HepG2 (cell line): ENCODE measurements around the gene BPGM. TPM values are rescaled to one million over a fixed set of nuclear protein-coding genes. Genes with fewer than 3 reads are reported as not detected.
A peak's percentile ranks its signal among the peaks of the same experiment; 100 is the strongest.

Experiments
- ATAC-seq: fragments of 200-7000 bp; cut with Tn5 transposase; 3 replicates; pipeline ENCODE4 v1.9.1; 2020; ENCODE audit warnings: mild to moderate bottlenecking, moderate library complexity
- BruUV-seq: library from RNA; stranded (reverse); fragments of 400-500 nt; replicated peaks from 2 replicates; lab custom pipeline; 2021; lab: Mats Ljungman, UMichigan
- CTCF ChIA-PET: fragments of 300-600 bp; formaldehyde crosslinking; extraction: SDS; loops from one replicate; lab custom pipeline; 2021; ENCODE audit warnings: low total read pairs, inconsistent platforms, low intra/inter-chr PET ratio; lab: Yijun Ruan, JAX
- POLR2A ChIA-PET: fragments of 350-600 bp; sonication (Branson Sonifier 250); formaldehyde crosslinking; loops from one replicate; lab custom pipeline; 2020; ENCODE audit warnings: antibody characterized with exemption, inconsistent platforms; lab: Yijun Ruan, JAX
- DNase-seq: peaks from one replicate; pipeline ENCODE4 v3.0.0-alpha.2; 2015; ENCODE audit warnings: low spot score
- FAIRE-seq: peaks from 3 replicates; lab custom pipeline; 2011; peaks lifted over from hg19 to GRCh38; lab: Jason Lieb, UNC
- H2AFZ ChIP-seq: one replicate; pipeline ENCODE4 v1.6.1; 2011; ENCODE audit warnings: low read length, inconsistent platforms
- H3K27ac ChIP-seq: fragments of 300-600 bp; 3 replicates; pipeline ENCODE4 v1.8.0; 2011; ENCODE audit warnings: mixed run types, mild to moderate bottlenecking, mixed read lengths, low read length, inconsistent platforms; ENCODE audit not compliant: insufficient read depth; ENCODE audit errors: extremely low read length
- H3K27me3 ChIP-seq, 2 experiments: fragments of 200-600 bp in 1 of 2; 2 replicates in 1 of 2; 3 replicates in 1 of 2; pipeline versions ENCODE4 v1.6.0 to v1.8.0; 2011; ENCODE audit warnings: low read length in 2 of 2, mild to moderate bottlenecking in 2 of 2, moderate library complexity in 2 of 2, inconsistent platforms in 1 of 2; ENCODE audit not compliant: insufficient read depth in 2 of 2, control insufficient read depth in 1 of 2
- H3K36me3 ChIP-seq, 2 experiments: fragments of 200-600 bp in 1 of 2; replicated peaks in 1 of 2; 2 replicates in 1 of 2; 3 replicates in 1 of 2; pipeline versions ENCODE4 v1.5.1 to v1.8.0; 2011; ENCODE audit warnings: low read length in 2 of 2, inconsistent platforms in 1 of 2; ENCODE audit not compliant: insufficient read depth in 2 of 2, control insufficient read depth in 1 of 2
- H3K4me1 ChIP-seq: 2 replicates; pipeline ENCODE4 v1.5.1; 2012; ENCODE audit warnings: low read length, inconsistent platforms; ENCODE audit not compliant: insufficient read depth
- H3K4me2 ChIP-seq: 2 replicates; pipeline ENCODE4 v1.6.0; 2011; ENCODE audit warnings: low read depth, low read length, inconsistent platforms
- H3K4me3 ChIP-seq, 3 experiments: fragments of 200-600 bp in 1 of 3; sonication (generic), shearing (Covaris generic) in 1 of 3; replicated peaks in 1 of 3; 2 replicates each; pipeline ENCODE4 v1.5.1; 2011 to 2016; ENCODE audit warnings: low read length in 3 of 3, inconsistent platforms in 2 of 3, low read depth in 2 of 3, mild to moderate bottlenecking in 2 of 3, control low read depth in 1 of 3, mixed read lengths in 1 of 3; ENCODE audit not compliant: insufficient read depth in 1 of 3
- H3K79me2 ChIP-seq: one replicate; pipeline ENCODE4 v1.6.1; 2011; ENCODE audit warnings: low read length, inconsistent platforms; ENCODE audit not compliant: insufficient read depth
- H3K9ac ChIP-seq: 2 replicates; pipeline ENCODE4 v1.6.0; 2011; ENCODE audit warnings: mild to moderate bottlenecking, low read depth, low read length, inconsistent platforms; ENCODE audit not compliant: insufficient read depth
- H3K9me3 ChIP-seq: 2 replicates; pipeline ENCODE4 v1.5.1; 2012; ENCODE audit warnings: mild to moderate bottlenecking, low read length
- H4K20me1 ChIP-seq: 2 replicates; pipeline ENCODE4 v1.6.0; 2011; ENCODE audit warnings: inconsistent platforms, mild to moderate bottlenecking, low read length, moderate library complexity; ENCODE audit not compliant: insufficient read depth
- CREM ChIP-seq, 2 experiments: sonication (generic) in 1 of 2; formaldehyde crosslinking in 1 of 2; IDR thresholded peaks; 2 replicates each; pipeline versions ENCODE4 v1.4.0 to v1.6.1; 2016 to 2020; ENCODE audit warnings: antibody characterized with exemption in 1 of 2, mild to moderate bottlenecking in 1 of 2, missing genetic modification reagents in 1 of 2
- FOXO1 ChIP-seq: sonication (generic); formaldehyde crosslinking; IDR thresholded peaks from 2 replicates; pipeline ENCODE4 v1.4.0; 2020; ENCODE audit warnings: missing genetic modification reagents
- KAT7 ChIP-seq: IDR thresholded peaks from 2 replicates; pipeline ENCODE4 v1.6.1; 2018; ENCODE audit warnings: borderline replicate concordance, missing compliant biosample characterization
- PTBP1 ChIP-seq: fragments of 200-400 bp; formaldehyde crosslinking; IDR thresholded peaks from 2 replicates; pipeline ENCODE4 v1.6.1; 2018; ENCODE audit warnings: low read length, low read depth; ENCODE audit not compliant: poor library complexity, severe bottlenecking
- RXRA ChIP-seq: sonication (generic); formaldehyde crosslinking; IDR thresholded peaks from 2 replicates; pipeline ENCODE4 v1.5.1; 2020; ENCODE audit warnings: missing genetic modification reagents
- SMC3 ChIP-seq: IDR thresholded peaks from 2 replicates; pipeline ENCODE4 v1.6.1; 2011; ENCODE audit warnings: low read length, improper control_type of control experiment
- SP140L ChIP-seq: sonication (generic); formaldehyde crosslinking; IDR thresholded peaks from 2 replicates; pipeline ENCODE4 v1.4.0; 2020; ENCODE audit warnings: missing genetic modification reagents, borderline replicate concordance
- STAG1 ChIP-seq: sonication (generic); formaldehyde crosslinking; IDR thresholded peaks from 2 replicates; pipeline ENCODE4 v1.4.0; 2020; ENCODE audit warnings: missing genetic modification reagents
- TOPORS ChIP-seq: sonication (generic); formaldehyde crosslinking; IDR thresholded peaks from 2 replicates; pipeline ENCODE4 v1.8.0; 2023; ENCODE audit warnings: mild to moderate bottlenecking, missing genetic modification reagents
- XRCC5 ChIP-seq: fragments of 200-400 bp; formaldehyde crosslinking; optimal IDR thresholded peaks from 2 replicates; pipeline ENCODE3; 2017; ENCODE audit warnings: mild to moderate bottlenecking, low read length
- ZFP62 ChIP-seq: sonication (generic); formaldehyde crosslinking; IDR thresholded peaks from 2 replicates; pipeline ENCODE4 v1.4.0; 2020; ENCODE audit warnings: missing genetic modification reagents
- ZKSCAN5 ChIP-seq: sonication (generic); formaldehyde crosslinking; IDR thresholded peaks from 2 replicates; pipeline ENCODE4 v1.5.1; 2020; ENCODE audit warnings: mild to moderate bottlenecking, missing genetic modification reagents
- ZKSCAN8 ChIP-seq: IDR thresholded peaks from 2 replicates; pipeline ENCODE4 v1.6.1; 2016; ENCODE audit warnings: borderline replicate concordance, missing genetic modification reagents, missing compliant biosample characterization
- ZNF101 ChIP-seq: sonication (generic); formaldehyde crosslinking; IDR thresholded peaks from 2 replicates; pipeline ENCODE4 v1.4.0; 2020; ENCODE audit warnings: mild to moderate bottlenecking, low read depth, missing genetic modification reagents, borderline replicate concordance
- ZNF256 ChIP-seq: sonication (generic); formaldehyde crosslinking; conservative IDR thresholded peaks from 2 replicates; pipeline ENCODE4 v1.4.0; 2020; ENCODE audit warnings: missing genetic modification reagents
- ZNF547 ChIP-seq: sonication (generic); formaldehyde crosslinking; IDR thresholded peaks from 2 replicates; pipeline ENCODE4 v1.5.1; 2020; ENCODE audit warnings: mild to moderate bottlenecking, missing genetic modification reagents
- WGBS: methylation state at CpG from one replicate; pipeline ENCODE4 v1.1.6; 2017; ENCODE audit warnings: low lambda C conversion rate; 5-methylcytosine and 5-hydroxymethylcytosine counted together
- in situ Hi-C: cut with HindIII; loops from 2 replicates; pipeline ENCODE4 v1.10.0; 2017; ENCODE audit warnings: low pct_unique_long_range_greater_than_20kb; ENCODE audit not compliant: extremely low pct_ligation_motif_present
- intact Hi-C: fragments of 100-400 bp; cut with micrococcal nuclease; formaldehyde crosslinking; loops from one replicate; pipeline ENCODE4 v1.10.0; 2022; ENCODE audit not compliant: unreplicated experiment
- polyA plus RNA-seq, 8 experiments: library from polyadenylated mRNA; depleted of rRNA in 3 of 8; stranded (reverse) in 7 of 8; unstranded in 1 of 8; fragments of >200 nt; fragmentation: Illumina TruSeq in 4 of 8; extraction: Trizol in 4 of 8; gene quantifications; 2 replicates each; pipeline versions ENCODE4 v1.2.1 to v1.2.3, GENCODE V29; 2011 to 2016; ENCODE audit warnings: low read depth in 4 of 8, missing spikeins in 1 of 8, mixed read lengths in 1 of 8; ENCODE audit not compliant: insufficient read depth in 1 of 8
- total RNA-seq, 5 experiments: library from RNA; depleted of rRNA; stranded (reverse); fragments of >200 nt; fragmentation: Illumina TruSeq; extraction: Trizol; gene quantifications; 2 replicates each; pipeline ENCODE4 v1.2.3, GENCODE V29; 2016; ENCODE audit warnings: low read depth in 1 of 5
- TF ChIP-seq, protein P1 (sequence below): IDR thresholded peaks from 2 replicates; pipeline ENCODE4 v1.6.1; 2016; ENCODE audit warnings: control low read depth
- TF ChIP-seq, protein P2 (sequence below): sonication (generic); formaldehyde crosslinking; IDR thresholded peaks from 2 replicates; pipeline ENCODE4 v1.5.0; 2020; ENCODE audit warnings: missing genetic modification reagents
- TF ChIP-seq, protein P3 (sequence below): sonication (generic); formaldehyde crosslinking; IDR thresholded peaks from 2 replicates; pipeline ENCODE4 v1.4.0; 2020; ENCODE audit warnings: low read depth, missing genetic modification reagents

BPGM gene
- total and polyA plus RNA-seq, 2 of the 13 experiments (the other 11 are each of a cell fraction or from before 2014, with no cell fraction given) = 4.0 to 7.5 TPM

DNA sequence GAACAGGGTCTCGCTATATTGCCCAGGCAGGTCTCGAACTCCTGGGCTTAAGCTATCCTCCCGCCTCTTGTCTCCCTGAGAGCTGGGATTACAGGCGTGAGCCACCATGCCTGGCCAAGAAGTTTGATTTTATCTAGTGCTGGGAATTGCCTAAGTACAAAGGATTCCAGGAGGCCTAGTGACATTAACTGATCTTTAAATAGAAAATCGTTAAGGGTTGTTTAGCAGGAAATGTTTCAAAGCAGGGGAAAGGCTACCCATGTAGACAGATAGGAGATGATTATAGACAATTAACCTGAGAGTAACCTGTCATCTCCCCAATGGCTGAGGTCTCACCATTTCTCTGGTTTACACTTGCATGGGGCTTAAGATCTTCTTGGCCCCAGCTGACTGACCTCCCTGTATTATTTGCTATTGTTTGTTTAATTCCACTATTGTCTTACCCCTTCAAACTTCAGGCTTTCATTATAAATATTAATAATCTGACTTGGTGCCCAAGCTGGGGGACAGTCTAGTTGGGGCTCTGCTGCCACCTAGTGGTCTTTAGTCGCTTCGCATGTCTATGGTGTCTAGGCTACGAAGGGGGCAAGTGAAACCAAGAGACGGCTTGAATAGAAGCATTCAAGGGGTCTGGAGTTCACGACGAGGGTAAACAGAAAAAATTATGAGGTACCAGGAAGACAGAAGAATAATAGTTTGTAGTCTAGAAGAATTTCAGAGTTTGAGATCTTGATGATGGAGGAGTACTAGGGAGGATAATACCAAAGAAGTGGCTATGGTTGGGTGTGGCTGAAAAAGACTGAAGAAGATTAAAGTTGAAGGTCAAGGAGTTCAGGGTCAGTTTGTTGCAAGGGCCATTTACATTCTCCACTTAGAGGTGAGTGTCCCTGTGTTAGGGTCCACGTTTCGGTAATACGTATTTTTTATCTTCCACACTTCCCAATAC lies 40.4 kb upstream of the BPGM start:
- Histone ChIP-seq H3K4me1 (peaks cover 29% of the 10 kb centered on the region), H3K9me3 (no peaks in the 10 kb centered on the region), H3K9ac (no peak overlapping the region), H3K27me3 (no peaks in the 10 kb centered on the region; a peak in 1 of 5 replicates), H3K4me2 (peak overlapping the region; percentile 21; the same call in 1 of the 2 replicates), H3K36me3 (no peaks in the 10 kb centered on the region), H3K27ac (no peak overlapping the region), H4K20me1 (no peaks in the 10 kb centered on the region), H3K4me3 (no peak overlapping the region), H2AFZ (no peak overlapping the region), H3K79me2 (no peaks in the 10 kb centered on the region)
- WGBS = 11% methylated on average over 14 of the region's 14 CpGs
- FAIRE-seq = peak; percentile 48
- in situ Hi-C loops (no loop called here), intact Hi-C loops (loop anchor here (1.0 to 5.0 kb wide), 5 partner anchors 54 to 244 kb away; no protein-coding TSS in a partner anchor)
- no TSS peak for BruUV-seq
- CTCF ChIA-PET = interaction anchor here (1.6 to 2.6 kb wide), 5 partner anchors 59 to 174 kb away, joined by 7 to 27 read pairs (median 10); no protein-coding TSS in a partner anchor
- peak; percentile 31 for DNase-seq
- POLR2A ChIA-PET = interaction anchor here (1.9 kb wide), 1 partner anchor 173 kb away, joined by 4 read pairs; no protein-coding TSS in a partner anchor
- peak; percentile 80 for ATAC-seq
- no peak for TF ChIP-seq ZNF547 (CRISPR knock-in tag)
- no peak for TF ChIP-seq TOPORS (CRISPR knock-in tag)
- no peak for TF ChIP-seq RXRA
- TF ChIP-seq, protein P1, sequence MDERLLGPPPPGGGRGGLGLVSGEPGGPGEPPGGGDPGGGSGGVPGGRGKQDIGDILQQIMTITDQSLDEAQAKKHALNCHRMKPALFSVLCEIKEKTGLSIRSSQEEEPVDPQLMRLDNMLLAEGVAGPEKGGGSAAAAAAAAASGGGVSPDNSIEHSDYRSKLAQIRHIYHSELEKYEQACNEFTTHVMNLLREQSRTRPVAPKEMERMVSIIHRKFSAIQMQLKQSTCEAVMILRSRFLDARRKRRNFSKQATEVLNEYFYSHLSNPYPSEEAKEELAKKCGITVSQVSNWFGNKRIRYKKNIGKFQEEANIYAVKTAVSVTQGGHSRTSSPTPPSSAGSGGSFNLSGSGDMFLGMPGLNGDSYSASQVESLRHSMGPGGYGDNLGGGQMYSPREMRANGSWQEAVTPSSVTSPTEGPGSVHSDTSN = no peak
- no peak for TF ChIP-seq ZKSCAN5 (CRISPR knock-in tag)
- TF ChIP-seq ZKSCAN8 (CRISPR knock-in tag) = no peak
- TF ChIP-seq STAG1 (CRISPR knock-in tag) = peak; percentile 81
- TF ChIP-seq CREM (IDR thresholded peaks at IDR 0.05) = no peak
- no peak for TF ChIP-seq CREM (CRISPR knock-in tag; IDR thresholded peaks at IDR 0.05)
- peak; percentile 71 for TF ChIP-seq SMC3
- TF ChIP-seq, protein P2, sequence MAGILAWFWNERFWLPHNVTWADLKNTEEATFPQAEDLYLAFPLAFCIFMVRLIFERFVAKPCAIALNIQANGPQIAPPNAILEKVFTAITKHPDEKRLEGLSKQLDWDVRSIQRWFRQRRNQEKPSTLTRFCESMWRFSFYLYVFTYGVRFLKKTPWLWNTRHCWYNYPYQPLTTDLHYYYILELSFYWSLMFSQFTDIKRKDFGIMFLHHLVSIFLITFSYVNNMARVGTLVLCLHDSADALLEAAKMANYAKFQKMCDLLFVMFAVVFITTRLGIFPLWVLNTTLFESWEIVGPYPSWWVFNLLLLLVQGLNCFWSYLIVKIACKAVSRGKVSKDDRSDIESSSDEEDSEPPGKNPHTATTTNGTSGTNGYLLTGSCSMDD (CRISPR knock-in tag) = no peak
- TF ChIP-seq FOXO1 (CRISPR knock-in tag) = no peak
- TF ChIP-seq ZNF101 (CRISPR knock-in tag) = no peak
- no peak for TF ChIP-seq PTBP1
- no peak for TF ChIP-seq KAT7 (CRISPR knock-in tag)
- no peak for TF ChIP-seq ZFP62
- TF ChIP-seq, protein P3, sequence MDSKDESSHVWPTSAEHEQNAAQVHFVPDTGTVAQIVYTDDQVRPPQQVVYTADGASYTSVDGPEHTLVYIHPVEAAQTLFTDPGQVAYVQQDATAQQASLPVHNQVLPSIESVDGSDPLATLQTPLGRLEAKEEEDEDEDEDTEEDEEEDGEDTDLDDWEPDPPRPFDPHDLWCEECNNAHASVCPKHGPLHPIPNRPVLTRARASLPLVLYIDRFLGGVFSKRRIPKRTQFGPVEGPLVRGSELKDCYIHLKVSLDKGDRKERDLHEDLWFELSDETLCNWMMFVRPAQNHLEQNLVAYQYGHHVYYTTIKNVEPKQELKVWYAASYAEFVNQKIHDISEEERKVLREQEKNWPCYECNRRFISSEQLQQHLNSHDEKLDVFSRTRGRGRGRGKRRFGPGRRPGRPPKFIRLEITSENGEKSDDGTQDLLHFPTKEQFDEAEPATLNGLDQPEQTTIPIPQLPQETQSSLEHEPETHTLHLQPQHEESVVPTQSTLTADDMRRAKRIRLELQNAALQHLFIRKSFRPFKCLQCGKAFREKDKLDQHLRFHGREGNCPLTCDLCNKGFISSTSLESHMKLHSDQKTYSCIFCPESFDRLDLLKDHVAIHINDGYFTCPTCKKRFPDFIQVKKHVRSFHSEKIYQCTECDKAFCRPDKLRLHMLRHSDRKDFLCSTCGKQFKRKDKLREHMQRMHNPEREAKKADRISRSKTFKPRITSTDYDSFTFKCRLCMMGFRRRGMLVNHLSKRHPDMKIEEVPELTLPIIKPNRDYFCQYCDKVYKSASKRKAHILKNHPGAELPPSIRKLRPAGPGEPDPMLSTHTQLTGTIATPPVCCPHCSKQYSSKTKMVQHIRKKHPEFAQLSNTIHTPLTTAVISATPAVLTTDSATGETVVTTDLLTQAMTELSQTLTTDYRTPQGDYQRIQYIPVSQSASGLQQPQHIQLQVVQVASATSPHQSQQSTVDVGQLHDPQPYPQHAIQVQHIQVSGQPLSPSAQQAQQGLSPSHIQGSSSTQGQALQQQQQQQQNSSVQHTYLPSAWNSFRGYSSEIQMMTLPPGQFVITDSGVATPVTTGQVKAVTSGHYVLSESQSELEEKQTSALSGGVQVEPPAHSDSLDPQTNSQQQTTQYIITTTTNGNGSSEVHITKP = no peak
- TF ChIP-seq XRCC5 = no peak
- TF ChIP-seq SP140L (CRISPR knock-in tag) = no peak
- no peak for TF ChIP-seq ZNF256 (CRISPR knock-in tag)
